Hepatocyte (in vitro differentiated cells): Measurements from ENCODE around the gene CRMP1. TPM values are rescaled to one million over a fixed set of nuclear protein-coding genes. Genes with fewer than 3 reads are reported as not detected.

Source experiments
- DNase-seq: peaks from one replicate; pipeline ENCODE4 v3.0.0-alpha.2; 2016; ENCODE audit warnings: low spot score
- H2AFZ ChIP-seq: fragments of 200-600 bp; sonication (generic); 2 replicates; pipeline ENCODE4 v1.6.0; 2016; ENCODE audit warnings: antibody characterized with exemption, mild to moderate bottlenecking
- H3K27ac ChIP-seq: fragments of 200-600 bp; sonication (generic); 2 replicates; pipeline ENCODE4 v1.5.1; 2016; ENCODE audit warnings: mild to moderate bottlenecking
- H3K27me3 ChIP-seq: fragments of 200-600 bp; sonication (generic); 2 replicates; pipeline ENCODE4 v1.6.1; 2016
- H3K36me3 ChIP-seq: fragments of 200-600 bp; sonication (generic); replicated peaks from 2 replicates; pipeline ENCODE4 v1.5.1; 2016; ENCODE audit warnings: low read depth; ENCODE audit not compliant: insufficient read depth
- H3K4me1 ChIP-seq: fragments of 200-600 bp; sonication (generic); 2 replicates; pipeline ENCODE4 v1.5.1; 2016; ENCODE audit warnings: mild to moderate bottlenecking, moderate library complexity; ENCODE audit not compliant: insufficient read depth
- H3K4me2 ChIP-seq: fragments of 200-600 bp; sonication (generic); 2 replicates; pipeline ENCODE4 v1.6.0; 2016
- H3K4me3 ChIP-seq: fragments of 200-600 bp; sonication (generic); 2 replicates; pipeline ENCODE4 v1.5.1; 2016; ENCODE audit warnings: mild to moderate bottlenecking
- H3K79me2 ChIP-seq: fragments of 200-600 bp; sonication (generic); 2 replicates; pipeline ENCODE4 v1.6.0; 2017; ENCODE audit warnings: mild to moderate bottlenecking
- H3K9me2 ChIP-seq: fragments of 200-600 bp; sonication (generic); replicated peaks from 2 replicates; pipeline ENCODE4 v1.6.0; 2017; ENCODE audit warnings: mild to moderate bottlenecking; ENCODE audit not compliant: insufficient read depth
- H3K9me3 ChIP-seq: fragments of 200-600 bp; sonication (generic); 2 replicates; pipeline ENCODE4 v1.5.1; 2016; ENCODE audit warnings: low read depth, mild to moderate bottlenecking
- H4K20me1 ChIP-seq: fragments of 200-600 bp; sonication (generic); 2 replicates; pipeline ENCODE4 v1.6.0; 2016; ENCODE audit warnings: mild to moderate bottlenecking; ENCODE audit not compliant: insufficient read depth, poor library complexity, severe bottlenecking
- EZH2 ChIP-seq: fragments of 200-600 bp; sonication (generic); IDR thresholded peaks from 2 replicates; pipeline ENCODE4 v1.6.1; 2016; ENCODE audit warnings: antibody characterized with exemption, mild to moderate bottlenecking, borderline replicate concordance
- EZH2phosphoT487 ChIP-seq: fragments of 200-600 bp; sonication (generic); IDR thresholded peaks from one replicate; pipeline ENCODE4 v1.6.1; 2018; ENCODE audit warnings: antibody characterized with exemption, mild to moderate bottlenecking, low read depth, moderate library complexity; ENCODE audit not compliant: unreplicated experiment, severe bottlenecking
- WGBS: methylation state at CpG from one replicate; pipeline ENCODE4 v1.1.6; 2016; ENCODE audit warnings: low lambda C conversion rate; ENCODE audit errors: missing lambda C conversion rate; 5-methylcytosine and 5-hydroxymethylcytosine counted together
- polyA plus RNA-seq: library from polyadenylated mRNA; unstranded; fragments of >200 nt; fragmentation: Nextera tagmentation; extraction: Ambion mirVana; gene quantifications from 2 replicates; pipeline ENCODE4 v1.2.1, GENCODE V29; 2016
- total RNA-seq: library from RNA; depleted of rRNA; stranded (reverse); fragments of >200 nt; gene quantifications from 2 replicates; pipeline ENCODE4 v1.2.3, GENCODE V29; 2014
- TF ChIP-seq, protein P1 (sequence below): fragments of 200-600 bp; sonication (generic); IDR thresholded peaks from 2 replicates; pipeline ENCODE4 v1.5.1; 2016; ENCODE audit warnings: antibody characterized with exemption, mild to moderate bottlenecking; ENCODE audit not compliant: poor library complexity

The CRMP1 gene
- total and polyA plus RNA-seq, 2 experiments from 2014 or later: 12.5 to 12.9 TPM

DNA sequence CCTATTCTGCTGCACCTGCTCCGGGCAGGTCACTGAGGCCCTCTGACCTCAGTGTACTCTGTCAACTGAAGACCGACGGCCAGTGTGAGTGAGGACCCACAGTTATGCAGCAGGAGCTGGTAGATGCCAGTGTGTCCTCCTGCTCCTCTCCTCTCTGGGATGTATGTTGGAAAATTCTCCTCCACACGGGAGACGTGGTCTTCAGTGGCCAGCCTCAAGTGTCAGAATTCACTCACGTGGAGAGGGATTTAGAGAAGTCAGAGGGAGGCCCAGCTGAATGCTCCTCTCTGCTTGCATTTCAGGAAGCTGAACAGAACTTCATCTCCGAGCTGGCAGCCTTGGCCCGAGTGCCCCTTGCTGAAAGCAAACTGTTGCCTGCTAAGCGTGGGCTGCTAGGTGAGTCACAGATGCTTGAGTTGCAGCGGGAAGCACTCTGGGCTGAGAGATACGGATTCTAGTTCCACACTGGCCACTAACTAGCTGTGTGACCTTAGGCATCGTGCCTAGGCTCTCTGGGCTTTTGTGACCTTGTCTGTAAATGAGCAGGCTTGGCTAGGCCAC is 83.6 kb downstream of the CRMP1 start:
- H3K36me3 ChIP-seq: no peaks in the 10 kb centered on the region
- no peak for DNase-seq
- no peaks in the 10 kb centered on the region for H3K4me1 ChIP-seq
- no peak for TF ChIP-seq EZH2phosphoT487
- TF ChIP-seq, protein P1, sequence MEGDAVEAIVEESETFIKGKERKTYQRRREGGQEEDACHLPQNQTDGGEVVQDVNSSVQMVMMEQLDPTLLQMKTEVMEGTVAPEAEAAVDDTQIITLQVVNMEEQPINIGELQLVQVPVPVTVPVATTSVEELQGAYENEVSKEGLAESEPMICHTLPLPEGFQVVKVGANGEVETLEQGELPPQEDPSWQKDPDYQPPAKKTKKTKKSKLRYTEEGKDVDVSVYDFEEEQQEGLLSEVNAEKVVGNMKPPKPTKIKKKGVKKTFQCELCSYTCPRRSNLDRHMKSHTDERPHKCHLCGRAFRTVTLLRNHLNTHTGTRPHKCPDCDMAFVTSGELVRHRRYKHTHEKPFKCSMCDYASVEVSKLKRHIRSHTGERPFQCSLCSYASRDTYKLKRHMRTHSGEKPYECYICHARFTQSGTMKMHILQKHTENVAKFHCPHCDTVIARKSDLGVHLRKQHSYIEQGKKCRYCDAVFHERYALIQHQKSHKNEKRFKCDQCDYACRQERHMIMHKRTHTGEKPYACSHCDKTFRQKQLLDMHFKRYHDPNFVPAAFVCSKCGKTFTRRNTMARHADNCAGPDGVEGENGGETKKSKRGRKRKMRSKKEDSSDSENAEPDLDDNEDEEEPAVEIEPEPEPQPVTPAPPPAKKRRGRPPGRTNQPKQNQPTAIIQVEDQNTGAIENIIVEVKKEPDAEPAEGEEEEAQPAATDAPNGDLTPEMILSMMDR: no peak
- no peak for TF ChIP-seq EZH2
- no peaks in the 10 kb centered on the region for H3K27me3 ChIP-seq
- 92% methylated on average over 12 of the region's 12 CpGs for WGBS
- no peaks in the 10 kb centered on the region for H3K79me2 ChIP-seq
- H3K27ac ChIP-seq: no peak overlapping the region
- no peak overlapping the region for H2AFZ ChIP-seq
- no peaks in the 10 kb centered on the region for H3K9me2 ChIP-seq
- H4K20me1 ChIP-seq: no peaks in the 10 kb centered on the region
- H3K4me2 ChIP-seq: no peak overlapping the region
- no peak overlapping the region for H3K4me3 ChIP-seq
- H3K9me3 ChIP-seq: no peaks in the 10 kb centered on the region

DNA sequence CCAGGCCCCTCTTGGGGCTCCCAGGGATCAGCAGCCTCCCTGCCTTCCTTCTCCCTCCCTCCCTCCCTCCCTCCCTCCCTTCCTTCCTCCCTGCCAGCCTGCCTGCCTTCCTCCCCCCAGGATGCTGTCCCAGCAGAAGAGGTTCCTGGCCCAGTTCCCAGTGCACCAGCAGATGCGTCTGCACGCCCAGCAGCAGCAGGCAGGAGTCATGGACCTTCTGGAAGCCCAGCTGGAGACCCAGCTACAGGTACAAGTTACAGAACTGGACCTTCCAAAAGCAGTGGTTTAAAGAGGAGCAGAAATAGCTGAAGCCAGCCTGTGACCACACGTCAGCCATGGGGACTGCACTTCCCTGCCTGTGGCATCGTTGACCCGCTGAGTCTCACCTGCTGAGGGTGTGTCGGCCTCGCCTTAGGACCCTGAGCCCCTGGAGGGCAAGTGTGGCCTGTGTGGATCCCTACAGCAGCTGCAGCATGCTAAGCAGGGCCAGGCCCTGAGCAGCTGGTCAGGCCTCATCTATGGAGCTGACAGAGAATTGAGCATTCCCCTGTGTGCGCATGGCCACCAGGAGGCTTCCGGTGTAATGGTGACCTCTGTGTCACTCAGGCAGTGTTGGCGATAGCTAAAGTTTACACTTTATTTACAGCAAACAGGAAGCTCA is 84.7 kb downstream of the CRMP1 start:
- H3K4me3 ChIP-seq: no peak overlapping the region
- H3K27me3 ChIP-seq: no peaks in the 10 kb centered on the region
- no peaks in the 10 kb centered on the region for H3K4me1 ChIP-seq
- no peak for DNase-seq
- no peak overlapping the region for H3K4me2 ChIP-seq
- H2AFZ ChIP-seq: no peak overlapping the region
- no peaks in the 10 kb centered on the region for H3K36me3 ChIP-seq
- TF ChIP-seq EZH2phosphoT487 (no peak), EZH2 (no peak)
- TF ChIP-seq, protein P1: no peak
- H3K79me2 ChIP-seq: no peaks in the 10 kb centered on the region
- 93% methylated on average over 10 of the region's 10 CpGs for WGBS
- no peaks in the 10 kb centered on the region for H3K9me3 ChIP-seq
- no peaks in the 10 kb centered on the region for H3K9me2 ChIP-seq
- no peaks in the 10 kb centered on the region for H4K20me1 ChIP-seq
- H3K27ac ChIP-seq: no peak overlapping the region

DNA sequence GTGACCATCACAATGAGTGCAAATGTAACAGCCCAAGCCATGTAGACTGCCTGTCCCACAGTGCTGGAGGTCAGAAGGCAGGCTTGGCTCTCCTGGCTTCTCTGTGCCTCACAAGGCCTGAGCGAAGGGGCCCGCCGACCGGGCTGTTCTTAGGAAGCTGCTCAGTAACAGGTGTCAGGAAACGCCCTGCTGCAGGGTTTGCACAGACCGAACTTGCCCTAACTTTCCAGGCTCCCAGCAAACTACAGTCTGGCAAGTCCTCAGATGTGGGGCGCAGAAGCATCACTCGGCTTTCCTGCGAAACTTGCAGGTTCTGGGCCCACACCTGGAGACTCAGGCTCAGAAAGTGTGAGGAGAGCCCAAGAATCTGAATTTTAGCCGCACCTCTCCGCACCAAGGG is 87.6 kb downstream of the CRMP1 start:
- TF ChIP-seq, protein P1: no peak
- TF ChIP-seq EZH2phosphoT487 (no peak), EZH2 (no peak)
- no peak overlapping the region for H3K4me2 ChIP-seq
- no peaks in the 10 kb centered on the region for H3K9me3 ChIP-seq
- DNase-seq: no peak
- no peaks in the 10 kb centered on the region for H3K4me1 ChIP-seq
- H4K20me1 ChIP-seq: no peaks in the 10 kb centered on the region
- no peaks in the 10 kb centered on the region for H3K9me2 ChIP-seq
- H3K79me2 ChIP-seq: no peaks in the 10 kb centered on the region
- no peak overlapping the region for H3K27ac ChIP-seq
- H3K36me3 ChIP-seq: no peaks in the 10 kb centered on the region
- H3K27me3 ChIP-seq: no peaks in the 10 kb centered on the region
- WGBS: 89% methylated on average over 11 of the region's 11 CpGs
- no peak overlapping the region for H2AFZ ChIP-seq
- no peak overlapping the region for H3K4me3 ChIP-seq
